ENCODE data around the gene GUF1. TPM values are rescaled to one million over a fixed set of nuclear protein-coding genes. Genes with fewer than 3 reads are reported as not detected.
"Not testable (repeated sequence)": the region's sequence is repeated elsewhere in the genome, so short reads cannot be mapped to it uniquely, and the experiment has no call there.

GUF1 gene
- total RNA-seq, 1 donor from 2014 or later: 14.1 TPM

DNA sequence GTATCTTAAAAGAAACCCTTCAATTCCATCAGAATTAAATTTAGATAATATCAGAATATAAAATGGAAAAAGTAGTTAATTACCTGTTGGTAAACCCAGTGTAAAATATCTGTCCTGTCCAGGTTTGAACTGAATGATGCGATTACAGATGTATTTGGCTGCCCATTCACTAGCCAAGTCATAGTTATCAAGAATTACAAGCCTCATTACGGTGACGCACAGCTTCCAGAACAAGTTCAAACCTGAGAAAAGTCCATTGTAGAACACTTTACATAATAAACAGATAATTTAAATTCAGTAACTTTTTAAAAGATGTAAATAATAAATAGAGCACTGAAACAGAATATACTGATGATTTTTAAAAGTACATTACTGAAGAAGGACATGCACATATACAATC, 43.8 kb downstream of the GUF1 start:
- peaks cover 18% of the 10 kb centered on the region for H3K4me1 Mint-ChIP-seq (ENCODE audit: low read depth)
- H3K27me3 Mint-ChIP-seq (ENCODE audit: low read depth): no peaks in the 10 kb centered on the region
- no peaks in the 10 kb centered on the region for H3K9me3 Mint-ChIP-seq (ENCODE audit: low read depth)
- DNase-seq (ENCODE audit: low spot score): no peak
- TF ChIP-seq, protein P1, sequence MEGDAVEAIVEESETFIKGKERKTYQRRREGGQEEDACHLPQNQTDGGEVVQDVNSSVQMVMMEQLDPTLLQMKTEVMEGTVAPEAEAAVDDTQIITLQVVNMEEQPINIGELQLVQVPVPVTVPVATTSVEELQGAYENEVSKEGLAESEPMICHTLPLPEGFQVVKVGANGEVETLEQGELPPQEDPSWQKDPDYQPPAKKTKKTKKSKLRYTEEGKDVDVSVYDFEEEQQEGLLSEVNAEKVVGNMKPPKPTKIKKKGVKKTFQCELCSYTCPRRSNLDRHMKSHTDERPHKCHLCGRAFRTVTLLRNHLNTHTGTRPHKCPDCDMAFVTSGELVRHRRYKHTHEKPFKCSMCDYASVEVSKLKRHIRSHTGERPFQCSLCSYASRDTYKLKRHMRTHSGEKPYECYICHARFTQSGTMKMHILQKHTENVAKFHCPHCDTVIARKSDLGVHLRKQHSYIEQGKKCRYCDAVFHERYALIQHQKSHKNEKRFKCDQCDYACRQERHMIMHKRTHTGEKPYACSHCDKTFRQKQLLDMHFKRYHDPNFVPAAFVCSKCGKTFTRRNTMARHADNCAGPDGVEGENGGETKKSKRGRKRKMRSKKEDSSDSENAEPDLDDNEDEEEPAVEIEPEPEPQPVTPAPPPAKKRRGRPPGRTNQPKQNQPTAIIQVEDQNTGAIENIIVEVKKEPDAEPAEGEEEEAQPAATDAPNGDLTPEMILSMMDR (IDR thresholded peaks at IDR 0.05): no peak
- peaks cover 3% of the 10 kb centered on the region for H3K36me3 Mint-ChIP-seq (ENCODE audit: low read depth)
- no peak overlapping the region for H3K4me3 Mint-ChIP-seq (ENCODE audit: unreplicated experiment)
- H3K27ac Mint-ChIP-seq (ENCODE audit: unreplicated experiment): no peak overlapping the region

GRCh38 chr4:44725166-44725565, 46.9 kb downstream of the GUF1 start:
- DNase-seq (ENCODE audit: low spot score): no peak
- Mint-ChIP-seq H3K4me1 (ENCODE audit: low read depth) (peaks cover 19% of the 10 kb centered on the region), H3K4me3 (ENCODE audit: unreplicated experiment) (peak overlapping the region; percentile 91), H3K9me3 (ENCODE audit: low read depth) (no peaks in the 10 kb centered on the region), H3K27ac (ENCODE audit: unreplicated experiment) (peak overlapping the region; percentile 53), H3K36me3 (ENCODE audit: low read depth) (peaks cover 3% of the 10 kb centered on the region), H3K27me3 (ENCODE audit: low read depth) (peaks cover 3% of the 10 kb centered on the region)
- TF ChIP-seq, protein P1 (IDR thresholded peaks at IDR 0.05): no peak

- H3K4me1 Mint-ChIP-seq (ENCODE audit: low read depth): peaks cover 19% of the 10 kb centered on the region
- no peak for DNase-seq (ENCODE audit: low spot score)
These were observed 47.5 kb downstream of the GUF1 start for GRCh38 chr4:44725726-44726037.

GRCh38 chr4:44726038-44726871, 48.0 kb downstream of the GUF1 start, which contains the start of gene GNPDA2:
TSS of gene GNPDA2 (minus strand) at chr4:44726556. CDS start at chr4:44722207, 4,349 bp downstream.
- peak within 1 kb of the TSS; percentile 95 for H3K27ac Mint-ChIP-seq (ENCODE audit: unreplicated experiment)
- peaks cover 3% of the 10 kb centered on the region for H3K9me3 Mint-ChIP-seq (ENCODE audit: low read depth)
- peak within 1 kb of the TSS; percentile 91 for H3K4me3 Mint-ChIP-seq (ENCODE audit: unreplicated experiment)
- peak; percentile 95 for DNase-seq (ENCODE audit: low spot score)
- H3K27me3 Mint-ChIP-seq (ENCODE audit: low read depth): peaks cover 7% of the 10 kb centered on the region
- peaks cover 2% of the 10 kb centered on the region for H3K36me3 Mint-ChIP-seq (ENCODE audit: low read depth)
- TF ChIP-seq, protein P1 (IDR thresholded peaks at IDR 0.05): peak; percentile 66
- peaks cover 19% of the 10 kb centered on the region for H3K4me1 Mint-ChIP-seq (ENCODE audit: low read depth)

More at GRCh38 chr4:44725726-44726037, 47.5 kb downstream of the GUF1 start:
- TF ChIP-seq, protein P1 (IDR thresholded peaks at IDR 0.05): no peak
- H3K9me3 Mint-ChIP-seq (ENCODE audit: low read depth): peaks cover 3% of the 10 kb centered on the region
- peaks cover 6% of the 10 kb centered on the region for H3K36me3 Mint-ChIP-seq (ENCODE audit: low read depth)
- peak overlapping the region; percentile 91 for H3K4me3 Mint-ChIP-seq (ENCODE audit: unreplicated experiment)
- peaks cover 7% of the 10 kb centered on the region for H3K27me3 Mint-ChIP-seq (ENCODE audit: low read depth)
- H3K27ac Mint-ChIP-seq (ENCODE audit: unreplicated experiment): peak overlapping the region; percentile 95

- no peak overlapping the region for H3K4me3 Mint-ChIP-seq (ENCODE audit: unreplicated experiment)
- no peak overlapping the region for H3K27ac Mint-ChIP-seq (ENCODE audit: unreplicated experiment)
- H3K9me3 Mint-ChIP-seq (ENCODE audit: low read depth): peaks cover 3% of the 10 kb centered on the region
- DNase-seq (ENCODE audit: low spot score): no peak
- H3K27me3 Mint-ChIP-seq (ENCODE audit: low read depth): peaks cover 12% of the 10 kb centered on the region
- TF ChIP-seq, protein P1 (IDR thresholded peaks at IDR 0.05): no peak
- peaks cover 2% of the 10 kb centered on the region for H3K36me3 Mint-ChIP-seq (ENCODE audit: low read depth)
- peaks cover 19% of the 10 kb centered on the region for H3K4me1 Mint-ChIP-seq (ENCODE audit: low read depth)
These were observed 49.3 kb downstream of the GUF1 start for GRCh38 chr4:44727471-44727870.

GRCh38 chr4:44728694-44729093, 50.5 kb downstream of the GUF1 start:
- peaks cover 18% of the 10 kb centered on the region for H3K27me3 Mint-ChIP-seq (ENCODE audit: low read depth)
- not testable (repeated sequence) for H3K27ac Mint-ChIP-seq (ENCODE audit: unreplicated experiment); H3K4me3 Mint-ChIP-seq (ENCODE audit: unreplicated experiment); H3K9me3 Mint-ChIP-seq (ENCODE audit: low read depth); H3K36me3 Mint-ChIP-seq (ENCODE audit: low read depth); DNase-seq (ENCODE audit: low spot score)
- peaks cover 19% of the 10 kb centered on the region for H3K4me1 Mint-ChIP-seq (ENCODE audit: low read depth)

Measured in chondrocyte (in vitro differentiated cells).